Endothelial cell (in vitro differentiated cells): ENCODE measurements around the gene SETD6. TPM values are rescaled to one million over a fixed set of nuclear protein-coding genes. Genes with fewer than 3 reads are reported as not detected.

ENCODE experiments used
- DNase-seq: peaks from one replicate; pipeline ENCODE4 v3.0.0; 2021; ENCODE audit warnings: low spot score
- H3K27ac Mint-ChIP-seq: one replicate; pipeline ENCODE4 v1.8.0; 2021; ENCODE audit warnings: mixed read lengths, inconsistent platforms; ENCODE audit not compliant: unreplicated experiment
- H3K27me3 Mint-ChIP-seq: one replicate; pipeline ENCODE4 v1.8.0; 2021; ENCODE audit warnings: mild to moderate bottlenecking, moderate library complexity, mixed read lengths, inconsistent platforms; ENCODE audit not compliant: unreplicated experiment
- H3K36me3 Mint-ChIP-seq: one replicate; pipeline ENCODE4 v1.8.0; 2021; ENCODE audit warnings: mild to moderate bottlenecking, low read depth, mixed read lengths, inconsistent platforms; ENCODE audit not compliant: unreplicated experiment
- H3K4me1 Mint-ChIP-seq: one replicate; pipeline ENCODE4 v1.8.0; 2021; ENCODE audit warnings: mild to moderate bottlenecking, mixed read lengths, inconsistent platforms; ENCODE audit not compliant: unreplicated experiment
- H3K4me3 Mint-ChIP-seq: one replicate; pipeline ENCODE4 v1.8.0; 2021; ENCODE audit warnings: mild to moderate bottlenecking, mixed read lengths, inconsistent platforms; ENCODE audit not compliant: unreplicated experiment
- H3K9me3 Mint-ChIP-seq: one replicate; pipeline ENCODE4 v1.8.0; 2021; ENCODE audit warnings: mixed read lengths, inconsistent platforms; ENCODE audit not compliant: unreplicated experiment
- total RNA-seq: library from RNA; stranded (reverse); fragmentation: NEBNext Ultra II Directional; extraction: Animal tissue kit (Norgen Biotek cat#: 25700); gene quantifications from one replicate; pipeline ENCODE4 v1.2.1, GENCODE V29; 2021; ENCODE audit not compliant: unreplicated experiment
- TF ChIP-seq, protein P1 (sequence below): fragments of 200-600 bp; sonication (generic); IDR thresholded peaks from one replicate; pipeline ENCODE4 v1.5.0; 2021; ENCODE audit warnings: antibody characterized with exemption; ENCODE audit not compliant: unreplicated experiment

Gene SETD6
- total RNA-seq, 1 donor from 2014 or later, result 7.9 TPM

DNA sequence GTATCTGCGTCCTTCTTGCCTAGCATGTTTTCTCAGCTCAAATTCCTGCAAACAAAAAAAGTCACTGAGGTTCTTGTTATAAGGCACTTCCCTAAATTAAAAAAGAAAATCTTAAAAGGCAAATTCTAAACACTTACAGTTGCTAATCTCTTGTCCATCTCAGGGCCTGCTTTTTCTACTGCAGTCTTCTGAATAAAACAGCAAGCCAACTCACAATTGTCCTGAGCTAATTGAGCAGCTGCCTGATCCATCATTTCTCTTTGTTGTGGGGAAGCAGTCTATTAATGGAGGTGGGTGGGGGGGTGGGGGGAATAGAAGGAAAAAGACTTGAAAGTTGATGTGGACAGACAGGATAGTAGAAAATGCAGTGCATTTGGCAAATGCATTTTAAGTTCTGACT is 27.0 kb downstream of the SETD6 start:
- H3K4me3 Mint-ChIP-seq, result no peak overlapping the region
- peaks cover 71% of the 10 kb centered on the region for H3K36me3 Mint-ChIP-seq
- H3K9me3 Mint-ChIP-seq, result no peaks in the 10 kb centered on the region
- no peak overlapping the region for H3K27ac Mint-ChIP-seq
- DNase-seq, result no peak
- H3K27me3 Mint-ChIP-seq, result peaks cover 2% of the 10 kb centered on the region
- no peaks in the 10 kb centered on the region for H3K4me1 Mint-ChIP-seq
- TF ChIP-seq, protein P1, sequence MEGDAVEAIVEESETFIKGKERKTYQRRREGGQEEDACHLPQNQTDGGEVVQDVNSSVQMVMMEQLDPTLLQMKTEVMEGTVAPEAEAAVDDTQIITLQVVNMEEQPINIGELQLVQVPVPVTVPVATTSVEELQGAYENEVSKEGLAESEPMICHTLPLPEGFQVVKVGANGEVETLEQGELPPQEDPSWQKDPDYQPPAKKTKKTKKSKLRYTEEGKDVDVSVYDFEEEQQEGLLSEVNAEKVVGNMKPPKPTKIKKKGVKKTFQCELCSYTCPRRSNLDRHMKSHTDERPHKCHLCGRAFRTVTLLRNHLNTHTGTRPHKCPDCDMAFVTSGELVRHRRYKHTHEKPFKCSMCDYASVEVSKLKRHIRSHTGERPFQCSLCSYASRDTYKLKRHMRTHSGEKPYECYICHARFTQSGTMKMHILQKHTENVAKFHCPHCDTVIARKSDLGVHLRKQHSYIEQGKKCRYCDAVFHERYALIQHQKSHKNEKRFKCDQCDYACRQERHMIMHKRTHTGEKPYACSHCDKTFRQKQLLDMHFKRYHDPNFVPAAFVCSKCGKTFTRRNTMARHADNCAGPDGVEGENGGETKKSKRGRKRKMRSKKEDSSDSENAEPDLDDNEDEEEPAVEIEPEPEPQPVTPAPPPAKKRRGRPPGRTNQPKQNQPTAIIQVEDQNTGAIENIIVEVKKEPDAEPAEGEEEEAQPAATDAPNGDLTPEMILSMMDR, result no peak

DNA sequence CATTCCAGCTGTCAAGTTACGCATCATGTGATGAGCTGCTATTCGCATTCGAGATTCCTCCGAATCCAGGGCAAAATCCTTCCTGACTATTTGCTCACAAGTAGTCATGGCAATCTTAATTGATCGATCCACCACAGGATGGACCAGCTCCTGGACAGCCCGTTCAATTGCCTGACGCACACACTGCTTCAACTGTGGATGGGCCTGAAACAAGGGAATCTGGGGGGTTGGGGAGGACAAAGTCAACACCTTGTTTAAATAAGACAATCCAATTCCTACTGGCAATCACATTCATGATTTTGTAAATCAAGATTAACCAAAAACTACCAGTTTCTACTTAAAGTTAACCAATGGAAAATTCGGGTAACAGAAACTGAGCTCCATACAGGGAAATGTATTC is 28.4 kb downstream of the SETD6 start:
- H3K4me3 Mint-ChIP-seq, result no peak overlapping the region
- H3K27ac Mint-ChIP-seq, result no peak overlapping the region
- H3K27me3 Mint-ChIP-seq, result peaks cover 2% of the 10 kb centered on the region
- no peak for DNase-seq
- TF ChIP-seq, protein P1, result no peak
- no peaks in the 10 kb centered on the region for H3K9me3 Mint-ChIP-seq
- H3K4me1 Mint-ChIP-seq, result no peaks in the 10 kb centered on the region
- H3K36me3 Mint-ChIP-seq, result peaks cover 63% of the 10 kb centered on the region

DNA sequence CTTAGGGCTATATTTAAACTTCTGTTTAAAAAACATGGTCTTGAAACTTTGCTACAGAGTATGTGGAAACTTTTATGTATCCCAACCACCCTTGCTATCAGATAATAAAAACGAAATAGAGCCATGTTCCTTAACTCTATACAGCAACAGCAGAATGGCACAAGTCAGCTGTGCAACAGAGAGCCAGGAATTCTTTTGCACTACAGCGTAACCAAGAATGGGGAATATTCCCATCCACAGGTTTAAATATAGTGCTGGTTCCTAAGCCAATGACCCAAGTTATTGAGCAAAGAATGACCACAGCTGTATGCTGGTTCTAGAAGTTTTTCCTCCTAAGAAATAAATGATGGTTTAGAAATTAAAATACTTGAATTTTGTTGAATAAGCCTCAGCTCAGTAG is 33.1 kb downstream of the SETD6 start:
- Mint-ChIP-seq H3K36me3 (peaks cover 35% of the 10 kb centered on the region), H3K9me3 (no peaks in the 10 kb centered on the region), H3K4me3 (no peak overlapping the region), H3K27me3 (peaks cover 2% of the 10 kb centered on the region), H3K4me1 (no peaks in the 10 kb centered on the region), H3K27ac (no peak overlapping the region)
- no peak for DNase-seq
- TF ChIP-seq, protein P1, result no peak

DNA sequence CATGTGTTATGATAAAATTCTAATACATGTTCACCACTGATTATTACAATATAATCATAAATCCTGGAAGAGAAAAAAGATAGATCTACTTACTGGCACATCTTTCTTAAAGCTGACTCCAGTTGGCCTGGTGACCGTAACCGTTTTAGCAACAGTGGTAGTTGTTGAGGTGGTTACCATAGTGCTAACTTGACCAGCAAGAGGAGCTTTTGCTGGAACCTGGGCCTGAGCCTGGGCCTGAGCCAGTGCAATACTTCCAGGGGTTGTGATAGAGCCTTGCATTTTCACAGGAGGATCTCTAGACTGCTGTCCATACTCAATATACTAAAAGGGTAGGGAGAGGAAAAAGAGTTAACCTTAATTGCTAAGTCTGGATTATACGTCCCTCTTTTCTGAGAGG is 36.2 kb downstream of the SETD6 start:
- H3K4me1 Mint-ChIP-seq, result no peaks in the 10 kb centered on the region
- H3K36me3 Mint-ChIP-seq, result peaks cover 21% of the 10 kb centered on the region
- TF ChIP-seq, protein P1, result no peak
- H3K27me3 Mint-ChIP-seq, result no peaks in the 10 kb centered on the region
- DNase-seq, result no peak
- no peaks in the 10 kb centered on the region for H3K9me3 Mint-ChIP-seq
- H3K4me3 Mint-ChIP-seq, result no peak overlapping the region
- H3K27ac Mint-ChIP-seq, result no peak overlapping the region

DNA sequence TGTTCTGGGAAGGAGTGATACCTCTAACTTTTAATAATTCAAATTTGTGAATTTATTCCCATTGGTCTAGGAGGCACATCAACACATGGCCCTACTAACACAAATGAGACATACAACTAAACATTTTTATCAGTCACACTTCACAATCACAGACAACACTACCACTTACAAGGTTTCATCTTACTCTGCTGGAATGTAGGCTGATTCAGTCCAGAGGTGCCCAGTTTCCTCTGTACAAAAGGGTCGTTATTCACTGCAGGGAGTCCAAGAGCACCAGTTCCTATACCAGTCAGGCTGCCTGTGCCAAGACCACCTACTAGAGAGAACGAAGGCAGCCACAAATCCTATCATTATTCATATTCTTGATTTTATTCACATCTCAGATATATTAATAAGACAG is 41.4 kb downstream of the SETD6 start:
- TF ChIP-seq, protein P1, result no peak
- no peak for DNase-seq
- no peaks in the 10 kb centered on the region for H3K27me3 Mint-ChIP-seq
- H3K36me3 Mint-ChIP-seq, result peaks cover 20% of the 10 kb centered on the region
- no peaks in the 10 kb centered on the region for H3K9me3 Mint-ChIP-seq
- H3K27ac Mint-ChIP-seq, result no peak overlapping the region
- H3K4me3 Mint-ChIP-seq, result no peak overlapping the region
- no peaks in the 10 kb centered on the region for H3K4me1 Mint-ChIP-seq
